SK-N-SH (cell line): ENCODE measurements around the gene SEPTIN11. TPM values are rescaled to one million over a fixed set of nuclear protein-coding genes. Genes with fewer than 3 reads are reported as not detected.

ENCODE experiments used
- CTCF ChIA-PET: fragments of 300-600, 350-600 bp; formaldehyde crosslinking; extraction: SDS; loops from one replicate; lab custom pipeline; 2021; lab: Yijun Ruan, JAX
- POLR2A ChIA-PET: fragments of 350-600 bp; sonication (Branson Sonifier 250); formaldehyde crosslinking; extraction: SDS; loops from one replicate; lab custom pipeline; 2020; ENCODE audit warnings: antibody characterized with exemption, inconsistent platforms; lab: Yijun Ruan, JAX
- DNase-seq: peaks from one replicate; pipeline ENCODE4 v3.0.0; 2012
- H2AFZ ChIP-seq: fragments of 200-600 bp; sonication (generic); 2 replicates; pipeline ENCODE4 v1.8.1; 2016; ENCODE audit warnings: antibody characterized with exemption, mild to moderate bottlenecking, low read depth
- H3F3A ChIP-seq: fragments of 200-600 bp; sonication (generic); replicated peaks from 2 replicates; pipeline ENCODE3; 2016; ENCODE audit warnings: antibody characterized with exemption, mild to moderate bottlenecking; ENCODE audit not compliant: insufficient read depth
- H3K27ac ChIP-seq, 2 experiments: fragments of 200-500 bp in 1 of 2; fragments of 200-600 bp in 1 of 2; sonication (Bioruptor generic) in 1 of 2; sonication (generic), shearing (Covaris generic) in 1 of 2; 2 replicates each; pipeline versions ENCODE4 v1.5.1 to v1.6.1; 2014 to 2016; ENCODE audit warnings: low read depth in 2 of 2, inconsistent platforms in 1 of 2, low read length in 1 of 2, mild to moderate bottlenecking in 1 of 2, mixed read lengths in 1 of 2
- H3K27me3 ChIP-seq: fragments of 200-600 bp; sonication (generic), shearing (Covaris generic); 2 replicates; pipeline ENCODE4 v1.6.1; 2016; ENCODE audit warnings: mixed run types; ENCODE audit not compliant: insufficient read depth
- H3K36me3 ChIP-seq, 2 experiments: fragments of 200-500 bp in 1 of 2; fragments of 200-600 bp in 1 of 2; sonication (Bioruptor generic) in 1 of 2; sonication (generic) in 1 of 2; replicated peaks in 1 of 2; 2 replicates each; pipeline versions ENCODE3 to v1.5.1; 2014 to 2016; ENCODE audit warnings: low read length in 1 of 2, mild to moderate bottlenecking in 1 of 2; ENCODE audit not compliant: insufficient read depth in 2 of 2, control insufficient read depth in 1 of 2
- H3K4me1 ChIP-seq, 2 experiments: fragments of 200-500 bp in 1 of 2; fragments of 200-600 bp in 1 of 2; sonication (Bioruptor generic) in 1 of 2; sonication (generic), shearing (Covaris generic) in 1 of 2; 2 replicates each; pipeline versions ENCODE4 v1.5.1 to v1.6.1; 2014 to 2016; ENCODE audit warnings: low read depth in 1 of 2, low read length in 1 of 2, mixed run types in 1 of 2; ENCODE audit not compliant: insufficient read depth in 2 of 2, control insufficient read depth in 1 of 2
- H3K4me2 ChIP-seq: fragments of 200-600 bp; sonication (generic), shearing (Covaris generic); 2 replicates; pipeline ENCODE4 v1.6.1; 2017; ENCODE audit warnings: mixed run types
- H3K4me3 ChIP-seq, 2 experiments: fragments of 200-500 bp in 1 of 2; fragments of 200-600 bp in 1 of 2; sonication (Bioruptor generic) in 1 of 2; sonication (generic), shearing (Covaris generic) in 1 of 2; 2 replicates each; pipeline versions ENCODE4 v1.5.1 to v1.8.1; 2014 to 2016; ENCODE audit warnings: low read depth in 2 of 2, inconsistent platforms in 1 of 2, low read length in 1 of 2, mild to moderate bottlenecking in 1 of 2, mixed read lengths in 1 of 2, moderate library complexity in 1 of 2
- H3K79me2 ChIP-seq: fragments of 200-600 bp; sonication (generic); 2 replicates; pipeline ENCODE4 v1.8.1; 2017; ENCODE audit warnings: mild to moderate bottlenecking; ENCODE audit not compliant: insufficient read depth
- H3K9ac ChIP-seq: fragments of 200-600 bp; sonication (generic); 2 replicates; pipeline ENCODE4 v1.6.1; 2017; ENCODE audit warnings: mixed run types
- H3K9me2 ChIP-seq: fragments of 200-600 bp; sonication (generic); 2 replicates; pipeline ENCODE4 v1.6.1; 2017; ENCODE audit warnings: mixed run types
- H3K9me3 ChIP-seq: fragments of 200-600 bp; sonication (generic); 2 replicates; pipeline ENCODE4 v1.6.1; 2017; ENCODE audit warnings: mixed run types, mild to moderate bottlenecking, moderate library complexity
- H4K20me1 ChIP-seq: fragments of 200-600 bp; sonication (generic); 2 replicates; pipeline ENCODE4 v1.6.1; 2017; ENCODE audit warnings: mild to moderate bottlenecking, mixed run types; ENCODE audit not compliant: insufficient read depth
- CHD2 ChIP-seq: fragments of 150-350 bp; IDR thresholded peaks from 2 replicates; pipeline ENCODE4 v1.6.1; 2018; ENCODE audit warnings: low read length; ENCODE audit not compliant: partially characterized antibody
- ELF1 ChIP-seq: IDR thresholded peaks from 2 replicates; pipeline ENCODE4 v1.4.0; 2012
- EZH2phosphoT487 ChIP-seq: fragments of 200-600 bp; sonication (generic); IDR thresholded peaks from 2 replicates; pipeline ENCODE4 v1.6.1; 2017; ENCODE audit warnings: low read depth, mixed run types, mild to moderate bottlenecking, antibody characterized with exemption, moderate library complexity, borderline replicate concordance
- GABPA ChIP-seq: IDR thresholded peaks from 2 replicates; pipeline ENCODE4 v1.4.0; 2012; ENCODE audit warnings: low read depth, mild to moderate bottlenecking
- GATA2 ChIP-seq: sonication (generic); formaldehyde crosslinking; IDR thresholded peaks from 2 replicates; pipeline ENCODE4 v1.5.0; 2020; ENCODE audit warnings: mild to moderate bottlenecking, missing genetic modification reagents
- JUND ChIP-seq: IDR thresholded peaks from 2 replicates; pipeline ENCODE4 v1.4.0; 2012
- MXI1 ChIP-seq: IDR thresholded peaks from 2 replicates; pipeline ENCODE4 v1.6.1; 2012; ENCODE audit warnings: mild to moderate bottlenecking, low read depth, low read length, improper control_type of control experiment
- NFIC ChIP-seq: IDR thresholded peaks from 2 replicates; pipeline ENCODE4 v1.4.0; 2012; ENCODE audit warnings: borderline replicate concordance
- NRF1 ChIP-seq: IDR thresholded peaks from 2 replicates; pipeline ENCODE4 v1.6.1; 2012; ENCODE audit warnings: low read depth, mild to moderate bottlenecking, low read length
- POLR2AphosphoS5 ChIP-seq: IDR thresholded peaks from 2 replicates; pipeline ENCODE4 v1.6.1; 2012; ENCODE audit warnings: low read depth, low read length
- RCOR1 ChIP-seq: fragments of 150-350 bp; IDR thresholded peaks from 2 replicates; pipeline ENCODE4 v1.6.1; 2017; ENCODE audit warnings: antibody characterized with exemption, low read length
- RFX5 ChIP-seq: IDR thresholded peaks from 2 replicates; pipeline ENCODE4 v1.6.1; 2012; ENCODE audit warnings: mild to moderate bottlenecking, improper control_type of control experiment, low read length
- SIN3A ChIP-seq: IDR thresholded peaks from 2 replicates; pipeline ENCODE4 v1.6.1; 2012; ENCODE audit warnings: low read depth, mild to moderate bottlenecking, low read length, moderate library complexity, borderline replicate concordance
- TCF12 ChIP-seq: IDR thresholded peaks from 2 replicates; pipeline ENCODE4 v1.4.0; 2012
- TEAD4 ChIP-seq: IDR thresholded peaks from 2 replicates; pipeline ENCODE4 v1.4.0; 2012; ENCODE audit warnings: mild to moderate bottlenecking, borderline replicate concordance; ENCODE audit not compliant: insufficient read depth
- WGBS: methylation state at CpG from one replicate; pipeline ENCODE4 v1.1.6; 2017; ENCODE audit warnings: low lambda C conversion rate; 5-methylcytosine and 5-hydroxymethylcytosine counted together
- polyA plus RNA-seq, 3 experiments: library from polyadenylated mRNA; depleted of rRNA; stranded (reverse); fragments of >200 nt; gene quantifications; 2 replicates each; pipeline ENCODE4 v1.2.3, GENCODE V29; 2012
- TF ChIP-seq, protein P1 (sequence below): IDR thresholded peaks from 2 replicates; pipeline ENCODE4 v1.4.0; 2012; ENCODE audit warnings: low read depth, borderline replicate concordance
- TF ChIP-seq, protein P2 (sequence below): IDR thresholded peaks from 2 replicates; pipeline ENCODE4; 2012
- TF ChIP-seq, protein P3 (sequence below): fragments of 150-350 bp; IDR thresholded peaks from 2 replicates; pipeline ENCODE4 v1.6.1; 2017; ENCODE audit warnings: antibody characterized with exemption, low read length, low read depth, borderline replicate concordance
- TF ChIP-seq, protein P4 (sequence below): fragments of 200-600 bp; sonication (generic); IDR thresholded peaks from 2 replicates; pipeline ENCODE4 v1.6.1; 2017; ENCODE audit warnings: antibody characterized with exemption, mild to moderate bottlenecking, moderate library complexity
- TF ChIP-seq, protein P5 (sequence below): IDR thresholded peaks from 2 replicates; pipeline ENCODE4 v1.4.0; 2012; ENCODE audit warnings: low read depth

Gene SEPTIN11
- polyA plus RNA-seq, 1 of the 3 experiments (the other 2 are of a cell fraction), result 47.4 TPM

DNA sequence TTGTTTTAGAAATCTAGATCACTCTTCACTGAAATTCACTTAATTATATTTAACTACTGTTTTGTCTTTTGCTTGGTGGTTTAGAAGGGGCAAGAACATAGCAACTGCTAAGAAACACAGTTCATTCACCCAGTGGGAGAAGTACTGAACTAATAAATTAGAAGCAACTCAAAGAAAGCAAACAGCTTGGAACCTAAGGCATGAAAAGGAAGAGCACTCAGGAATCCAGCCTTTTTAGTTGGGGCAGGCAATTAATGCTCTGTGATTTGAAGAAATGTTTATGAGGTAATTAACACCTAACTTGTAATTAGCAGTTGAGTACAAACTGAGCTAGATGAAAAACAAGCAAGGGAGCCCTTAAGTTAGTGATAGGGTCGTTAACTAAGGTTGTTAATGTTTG, 22.8 kb downstream of the SEPTIN11 start:
- Histone ChIP-seq H3K4me1 (peaks cover 0 to 6% of the 10 kb centered on the region in 2 experiments; a peak in 3 of 4 replicates), H2AFZ (no peak overlapping the region), H3K4me3 (no peak overlapping the region), H3K27ac (no peak overlapping the region), H3K79me2 (peaks cover 99% of the 10 kb centered on the region), H3K36me3 (peaks cover 20 to 21% of the 10 kb centered on the region in 2 experiments), H3K9me3 (no peaks in the 10 kb centered on the region), H3K4me2 (no peak overlapping the region), H4K20me1 (peaks cover 73% of the 10 kb centered on the region), H3K9ac (no peak overlapping the region), H3K27me3 (no peaks in the 10 kb centered on the region), H3K9me2 (no peaks in the 10 kb centered on the region), H3F3A (peaks cover 5% of the 10 kb centered on the region)
- TF ChIP-seq CHD2, result no peak
- TF ChIP-seq EZH2phosphoT487, result no peak
- TF ChIP-seq TEAD4, result no peak
- TF ChIP-seq MXI1, result no peak
- TF ChIP-seq GATA2 (CRISPR knock-in tag), result no peak
- TF ChIP-seq, protein P1, sequence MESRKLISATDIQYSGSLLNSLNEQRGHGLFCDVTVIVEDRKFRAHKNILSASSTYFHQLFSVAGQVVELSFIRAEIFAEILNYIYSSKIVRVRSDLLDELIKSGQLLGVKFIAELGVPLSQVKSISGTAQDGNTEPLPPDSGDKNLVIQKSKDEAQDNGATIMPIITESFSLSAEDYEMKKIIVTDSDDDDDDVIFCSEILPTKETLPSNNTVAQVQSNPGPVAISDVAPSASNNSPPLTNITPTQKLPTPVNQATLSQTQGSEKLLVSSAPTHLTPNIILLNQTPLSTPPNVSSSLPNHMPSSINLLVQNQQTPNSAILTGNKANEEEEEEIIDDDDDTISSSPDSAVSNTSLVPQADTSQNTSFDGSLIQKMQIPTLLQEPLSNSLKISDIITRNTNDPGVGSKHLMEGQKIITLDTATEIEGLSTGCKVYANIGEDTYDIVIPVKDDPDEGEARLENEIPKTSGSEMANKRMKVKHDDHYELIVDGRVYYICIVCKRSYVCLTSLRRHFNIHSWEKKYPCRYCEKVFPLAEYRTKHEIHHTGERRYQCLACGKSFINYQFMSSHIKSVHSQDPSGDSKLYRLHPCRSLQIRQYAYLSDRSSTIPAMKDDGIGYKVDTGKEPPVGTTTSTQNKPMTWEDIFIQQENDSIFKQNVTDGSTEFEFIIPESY, result no peak
- TF ChIP-seq SIN3A, result no peak
- no peak for TF ChIP-seq TCF12
- TF ChIP-seq POLR2AphosphoS5, result no peak
- TF ChIP-seq NFIC, result no peak
- TF ChIP-seq, protein P2, sequence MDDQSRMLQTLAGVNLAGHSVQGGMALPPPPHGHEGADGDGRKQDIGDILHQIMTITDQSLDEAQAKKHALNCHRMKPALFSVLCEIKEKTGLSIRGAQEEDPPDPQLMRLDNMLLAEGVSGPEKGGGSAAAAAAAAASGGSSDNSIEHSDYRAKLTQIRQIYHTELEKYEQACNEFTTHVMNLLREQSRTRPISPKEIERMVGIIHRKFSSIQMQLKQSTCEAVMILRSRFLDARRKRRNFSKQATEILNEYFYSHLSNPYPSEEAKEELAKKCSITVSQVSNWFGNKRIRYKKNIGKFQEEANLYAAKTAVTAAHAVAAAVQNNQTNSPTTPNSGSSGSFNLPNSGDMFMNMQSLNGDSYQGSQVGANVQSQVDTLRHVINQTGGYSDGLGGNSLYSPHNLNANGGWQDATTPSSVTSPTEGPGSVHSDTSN, result no peak
- no peak for TF ChIP-seq RFX5
- TF ChIP-seq RCOR1, result no peak
- TF ChIP-seq, protein P3, sequence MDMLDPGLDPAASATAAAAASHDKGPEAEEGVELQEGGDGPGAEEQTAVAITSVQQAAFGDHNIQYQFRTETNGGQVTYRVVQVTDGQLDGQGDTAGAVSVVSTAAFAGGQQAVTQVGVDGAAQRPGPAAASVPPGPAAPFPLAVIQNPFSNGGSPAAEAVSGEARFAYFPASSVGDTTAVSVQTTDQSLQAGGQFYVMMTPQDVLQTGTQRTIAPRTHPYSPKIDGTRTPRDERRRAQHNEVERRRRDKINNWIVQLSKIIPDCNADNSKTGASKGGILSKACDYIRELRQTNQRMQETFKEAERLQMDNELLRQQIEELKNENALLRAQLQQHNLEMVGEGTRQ, result no peak
- TF ChIP-seq ELF1, result no peak
- no peak for TF ChIP-seq NRF1
- TF ChIP-seq JUND, result no peak
- TF ChIP-seq, protein P4, sequence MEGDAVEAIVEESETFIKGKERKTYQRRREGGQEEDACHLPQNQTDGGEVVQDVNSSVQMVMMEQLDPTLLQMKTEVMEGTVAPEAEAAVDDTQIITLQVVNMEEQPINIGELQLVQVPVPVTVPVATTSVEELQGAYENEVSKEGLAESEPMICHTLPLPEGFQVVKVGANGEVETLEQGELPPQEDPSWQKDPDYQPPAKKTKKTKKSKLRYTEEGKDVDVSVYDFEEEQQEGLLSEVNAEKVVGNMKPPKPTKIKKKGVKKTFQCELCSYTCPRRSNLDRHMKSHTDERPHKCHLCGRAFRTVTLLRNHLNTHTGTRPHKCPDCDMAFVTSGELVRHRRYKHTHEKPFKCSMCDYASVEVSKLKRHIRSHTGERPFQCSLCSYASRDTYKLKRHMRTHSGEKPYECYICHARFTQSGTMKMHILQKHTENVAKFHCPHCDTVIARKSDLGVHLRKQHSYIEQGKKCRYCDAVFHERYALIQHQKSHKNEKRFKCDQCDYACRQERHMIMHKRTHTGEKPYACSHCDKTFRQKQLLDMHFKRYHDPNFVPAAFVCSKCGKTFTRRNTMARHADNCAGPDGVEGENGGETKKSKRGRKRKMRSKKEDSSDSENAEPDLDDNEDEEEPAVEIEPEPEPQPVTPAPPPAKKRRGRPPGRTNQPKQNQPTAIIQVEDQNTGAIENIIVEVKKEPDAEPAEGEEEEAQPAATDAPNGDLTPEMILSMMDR, result no peak
- TF ChIP-seq GABPA, result no peak
- TF ChIP-seq, protein P5, sequence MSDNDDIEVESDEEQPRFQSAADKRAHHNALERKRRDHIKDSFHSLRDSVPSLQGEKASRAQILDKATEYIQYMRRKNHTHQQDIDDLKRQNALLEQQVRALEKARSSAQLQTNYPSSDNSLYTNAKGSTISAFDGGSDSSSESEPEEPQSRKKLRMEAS, result no peak
- 85% methylated on average over 1 of the region's 1 CpG for WGBS
- ChIA-PET CTCF (no interaction called here), POLR2A (no interaction called here)
- no peak for DNase-seq
